HG03521 (cell line): ENCODE measurements around the gene HHIP.
"Not testable (repeated sequence)": the region's sequence is repeated elsewhere in the genome, so short reads cannot be mapped to it uniquely, and the experiment has no call there.

ENCODE experiments used
- ATAC-seq: cut with Tn5 transposase; IDR thresholded peaks from one replicate; pipeline ENCODE4 v1.9.1; 2021; ENCODE audit warnings: mild to moderate bottlenecking, moderate library complexity; ENCODE audit not compliant: unreplicated experiment

The HHIP gene

GRCh38 chr4:144748814-144749555 is 103.0 kb downstream of the HHIP start:
- no peak for ATAC-seq

DNA sequence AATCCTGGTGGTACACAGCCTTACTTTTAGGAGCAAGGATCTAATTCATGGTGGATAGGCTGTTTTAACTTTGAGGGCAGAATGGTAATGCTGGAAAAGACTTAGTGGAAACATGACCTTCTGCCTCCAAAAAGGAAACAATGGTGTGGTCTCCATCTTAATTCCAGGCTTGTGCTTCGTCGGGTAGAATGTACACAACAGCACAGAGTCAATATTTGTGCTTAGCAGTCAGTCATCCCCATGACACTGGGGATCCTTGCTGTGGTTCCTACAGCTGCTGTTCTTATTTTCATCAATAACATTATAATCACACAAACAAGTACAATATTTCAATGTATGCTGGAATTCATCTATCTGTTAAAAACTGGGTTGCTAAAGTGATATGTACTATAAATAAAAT is 104.4 kb downstream of the HHIP start:
- no peak for ATAC-seq

DNA sequence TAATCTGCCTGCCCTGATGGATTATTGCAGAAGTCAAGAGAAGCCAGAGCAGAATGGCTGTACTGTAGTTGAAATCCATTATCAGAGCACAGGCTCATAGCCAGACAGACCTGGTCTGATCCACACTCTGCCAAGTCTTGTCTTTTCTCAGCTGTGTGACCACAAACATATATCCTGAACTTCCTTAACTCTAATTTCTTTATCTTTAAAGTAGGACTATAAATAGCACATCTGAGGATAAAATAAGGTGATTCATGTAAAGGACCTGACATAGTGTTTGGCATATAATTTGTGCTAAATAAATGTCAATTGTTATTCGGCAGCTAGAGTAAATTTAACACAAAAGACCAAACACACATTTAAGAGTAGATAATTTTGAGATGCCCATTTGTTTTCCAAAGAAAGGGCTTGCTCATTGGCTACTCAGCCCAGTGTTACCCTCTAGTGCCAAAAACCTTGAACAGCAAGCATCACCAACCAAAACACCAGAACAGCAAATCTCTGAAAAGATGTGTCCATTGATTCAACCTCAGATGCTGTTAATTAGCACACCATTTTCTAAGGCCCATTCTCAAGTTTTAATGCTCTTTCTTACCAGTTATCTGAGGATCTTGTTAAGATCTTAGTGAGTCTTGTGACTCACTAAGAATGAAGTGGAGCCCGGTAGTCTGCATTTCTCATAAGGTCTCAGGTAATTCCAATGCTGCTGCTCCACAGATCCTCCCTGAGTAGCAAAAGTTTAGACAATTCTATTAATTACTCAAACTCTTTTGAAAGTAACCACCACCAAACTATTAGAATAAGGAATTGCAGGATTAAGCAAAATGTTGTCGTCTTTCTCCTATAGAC is 108.8 kb downstream of the HHIP start:
- no peak for ATAC-seq

DNA sequence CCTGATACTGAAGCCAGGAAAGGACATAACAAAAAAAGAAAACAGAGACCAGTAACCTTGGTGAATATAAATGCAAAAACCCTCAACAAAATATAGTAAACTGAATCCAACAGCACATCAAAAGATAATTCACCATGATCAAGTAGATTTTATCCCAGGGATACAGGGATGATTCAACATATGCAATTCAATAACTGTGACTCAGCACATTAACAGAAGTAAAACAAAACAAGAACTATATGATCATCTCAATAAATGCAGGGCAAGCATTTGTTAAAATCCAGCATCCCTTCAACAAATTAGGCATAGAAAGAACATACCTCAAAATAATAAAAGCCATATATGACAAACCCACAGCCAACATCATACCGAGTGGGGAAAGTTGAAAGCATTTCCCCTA is 112.0 kb downstream of the HHIP start:
- no peak for ATAC-seq

GRCh38 chr4:144768809-144769208 is 122.9 kb downstream of the HHIP start:
- ATAC-seq, result not testable (repeated sequence)

DNA sequence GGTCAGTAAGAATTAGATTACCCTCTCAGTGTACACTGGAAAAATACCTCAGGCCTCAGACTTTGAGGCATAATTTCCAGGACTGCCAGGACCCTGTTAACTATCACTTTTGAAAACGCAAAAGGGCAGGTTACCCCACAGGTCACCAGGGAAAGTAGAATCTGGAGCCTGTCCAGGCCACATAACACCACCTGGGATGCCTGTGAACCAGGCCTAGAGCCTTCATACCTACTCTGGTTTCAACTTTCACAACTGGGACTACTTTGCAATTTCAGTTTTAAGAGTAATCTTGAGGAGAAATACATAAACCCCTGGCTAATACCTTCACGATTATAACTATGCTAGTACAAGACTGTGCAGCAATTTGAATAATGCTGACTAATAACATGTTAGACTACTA is 132.4 kb downstream of the HHIP start:
- no peak for ATAC-seq

- no peak for ATAC-seq
Measured at GRCh38 chr4:144782345-144782744, 136.4 kb downstream of the HHIP start.

DNA sequence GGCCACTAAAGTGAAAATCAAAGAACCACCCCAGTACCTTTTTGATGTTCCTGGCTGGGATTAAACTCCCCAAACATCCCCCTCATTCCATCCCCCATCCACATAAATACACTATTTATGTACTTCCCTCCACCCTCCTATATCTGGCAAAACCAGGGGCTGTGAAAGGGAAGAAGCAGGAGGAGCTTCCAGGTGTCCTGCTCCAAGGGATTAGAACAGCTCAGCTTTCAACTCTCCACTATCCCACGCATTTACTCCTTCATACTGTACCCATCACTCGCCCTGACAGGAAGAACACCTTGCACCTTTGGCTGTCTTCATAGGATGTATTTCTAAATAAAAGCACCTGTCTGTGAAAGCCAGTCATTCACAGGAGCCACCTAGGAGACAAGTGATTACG is 140.0 kb downstream of the HHIP start:
- ATAC-seq, result no peak

- ATAC-seq, result no peak
Measured at GRCh38 chr4:144787365-144788258, 141.7 kb downstream of the HHIP start.

GRCh38 chr4:144788469-144788868 is 142.5 kb downstream of the HHIP start:
- no peak for ATAC-seq

- ATAC-seq, result not testable (repeated sequence)
Measured at GRCh38 chr4:144791933-144792332, 146.0 kb downstream of the HHIP start.
